Gastroesophageal sphincter (tissue), 3 donors: ENCODE data around the gene DHRS11.

Experiments used
- CTCF ChIP-seq, 4 experiments: fragments of 200-600 bp in 2 of 4; fragments of 450-650 bp in 2 of 4; sonication (generic) in 1 of 4; IDR thresholded peaks; one replicate each; pipeline ENCODE4 v1.5.1; 2017 to 2019; ENCODE audit warnings: antibody characterized with exemption in 4 of 4, mild to moderate bottlenecking in 2 of 4, moderate library complexity in 2 of 4
- EP300 ChIP-seq: sonication (generic); formaldehyde crosslinking; IDR thresholded peaks from one replicate; pipeline ENCODE4 v1.6.1; 2017; ENCODE audit warnings: antibody characterized with exemption, mild to moderate bottlenecking
- POLR2A ChIP-seq, 2 donors: fragments of 450-650 bp; IDR thresholded peaks; one replicate each; pipeline ENCODE4 v1.6.1; 2017; ENCODE audit warnings: antibody characterized with exemption in 2 of 2, mild to moderate bottlenecking in 2 of 2, moderate library complexity in 1 of 2
- POLR2AphosphoS5 ChIP-seq: sonication (generic); formaldehyde crosslinking; IDR thresholded peaks from one replicate; pipeline ENCODE4 v1.6.1; 2017; ENCODE audit warnings: antibody characterized with exemption

- TF ChIP-seq CTCF (IDR thresholded peaks at IDR 0.05) = no peak
- no peak for TF ChIP-seq POLR2AphosphoS5
- TF ChIP-seq POLR2A (IDR thresholded peaks at IDR 0.05) = no peak
- TF ChIP-seq EP300 = no peak
Observed at GRCh38 chr17:36542755-36543154, 48.9 kb upstream of the DHRS11 start.
